NCI-H1436 (cell line): ENCODE data around the gene GPR18.
"Not testable (repeated sequence)": the region's sequence is repeated elsewhere in the genome, so short reads cannot be mapped to it uniquely, and the experiment has no call there.

Experiments used
- DNase-seq: peaks from one replicate; lab custom pipeline; 2025; lab: John Stamatoyannopoulos, UW

Gene GPR18

DNA sequence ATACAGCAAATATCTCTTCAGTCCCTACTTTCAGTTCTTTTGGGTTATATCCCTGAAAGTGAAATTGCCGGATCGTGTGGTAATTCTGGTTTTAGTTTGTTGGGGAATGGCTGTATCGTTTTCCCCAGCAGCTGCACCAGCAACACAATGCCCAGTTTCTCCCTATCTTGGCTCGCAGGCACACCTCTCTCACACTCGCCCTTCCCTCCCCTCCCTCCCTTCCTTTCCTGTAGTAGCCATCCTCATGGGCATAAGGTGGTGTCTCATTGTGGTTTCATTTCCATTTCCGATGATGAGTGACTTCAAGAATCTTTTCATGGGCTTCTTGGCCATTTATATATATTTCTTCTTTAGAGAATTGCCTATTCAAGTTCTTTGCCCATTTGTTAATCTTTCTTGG, 8.6 kb upstream of the GPR18 start:
- DNase-seq = no peak

GRCh38 chr13:99265821-99266426, 7.7 kb upstream of the GPR18 start:
- DNase-seq = peak; percentile 30

- no peak for DNase-seq
Observed at GRCh38 chr13:99265162-99265800, 7.1 kb upstream of the GPR18 start.

DNA sequence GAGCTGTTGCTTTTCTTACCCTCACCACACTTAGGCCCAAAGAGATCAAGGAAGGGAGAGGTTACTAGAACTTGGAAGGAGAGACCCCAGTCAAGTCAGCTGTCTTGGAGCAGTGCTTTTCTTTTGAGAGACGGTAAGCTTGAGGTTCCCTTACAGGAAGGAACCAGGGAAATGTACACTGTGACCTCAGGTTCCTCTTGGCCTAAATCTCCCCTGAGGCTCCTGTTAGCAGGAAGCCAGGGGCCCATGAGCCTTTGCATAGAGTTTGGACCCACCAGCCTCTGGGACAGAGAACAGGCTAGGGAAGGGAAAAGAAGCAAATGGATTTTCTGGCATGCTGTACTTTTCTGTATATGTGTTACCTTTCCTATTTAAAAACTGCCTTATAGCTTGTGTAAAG, 5.9 kb upstream of the GPR18 start:
- no peak for DNase-seq

DNA sequence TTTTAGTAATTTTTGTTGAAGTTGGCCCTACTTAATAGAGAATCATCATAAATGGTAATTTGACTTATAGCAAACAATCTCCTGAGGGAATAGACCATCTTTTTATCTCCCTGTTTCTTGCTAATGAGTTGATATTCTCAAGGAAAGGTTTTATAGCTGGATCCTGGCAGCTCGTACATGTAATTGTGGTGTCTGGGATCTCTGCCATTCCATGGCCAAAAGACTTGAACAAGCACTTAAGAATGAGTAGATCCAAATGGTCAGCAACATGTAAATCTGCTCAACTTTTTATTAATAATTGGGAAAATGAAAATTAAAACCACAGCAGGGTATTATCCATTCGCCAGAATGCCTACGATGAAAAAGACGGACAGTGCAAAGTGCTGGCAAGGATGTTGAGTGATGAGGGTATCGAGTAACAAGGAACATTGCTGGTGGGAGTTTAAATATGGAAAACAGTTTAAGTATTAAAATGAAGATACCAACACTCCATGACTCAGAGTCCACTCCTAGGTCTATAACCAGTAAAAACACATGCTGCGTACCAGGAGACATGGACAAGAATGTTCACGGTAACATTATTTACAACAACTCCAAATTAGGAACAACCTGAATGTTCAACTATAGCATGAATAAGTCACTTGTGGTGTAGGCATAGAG, 5.1 kb upstream of the GPR18 start:
- DNase-seq = no peak

DNA sequence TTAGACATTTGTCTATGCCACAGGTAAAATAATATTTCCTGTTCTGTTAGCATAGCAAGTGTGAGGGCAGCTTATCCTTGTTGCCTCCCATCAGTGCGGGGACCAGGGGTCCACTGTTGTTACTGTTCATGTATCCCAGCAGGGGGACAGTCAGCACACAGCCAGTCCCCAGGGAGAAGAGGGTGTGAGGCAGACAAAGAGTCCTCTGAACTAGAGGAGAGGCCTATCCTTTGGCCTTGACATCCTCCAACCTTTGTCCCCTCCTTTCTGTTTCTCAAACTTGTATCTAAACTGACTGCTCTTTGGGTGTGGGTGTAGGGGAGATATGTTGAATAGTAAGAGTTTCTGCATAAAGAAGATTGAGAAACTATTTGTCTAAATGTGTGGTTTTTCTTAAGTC, 2.9 kb upstream of the GPR18 start:
- DNase-seq = no peak

GRCh38 chr13:99260216-99260615, 2.0 kb upstream of the GPR18 start:
- DNase-seq = no peak

GRCh38 chr13:99258946-99259345, 767 bp upstream of the GPR18 start:
- DNase-seq = no peak

DNA sequence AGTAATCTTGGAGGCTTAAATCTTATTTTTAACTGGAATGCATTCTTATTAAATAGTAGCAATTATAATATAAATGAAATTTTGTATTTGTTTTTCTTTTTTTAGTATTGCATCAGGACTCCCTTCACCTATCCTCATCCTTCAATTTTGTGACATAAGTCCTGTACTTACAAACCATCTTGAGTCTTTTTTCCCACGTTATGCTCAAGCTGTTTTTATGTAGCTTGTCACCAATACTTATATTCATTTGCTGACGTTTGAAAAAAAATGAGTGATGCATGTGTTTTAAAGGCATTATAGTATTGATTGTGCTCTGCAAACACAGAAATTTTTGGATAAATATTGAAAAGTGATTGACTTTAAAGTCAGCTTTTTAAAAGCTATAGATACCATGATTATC, 888 bp downstream of the GPR18 start:
- no peak for DNase-seq

DNA sequence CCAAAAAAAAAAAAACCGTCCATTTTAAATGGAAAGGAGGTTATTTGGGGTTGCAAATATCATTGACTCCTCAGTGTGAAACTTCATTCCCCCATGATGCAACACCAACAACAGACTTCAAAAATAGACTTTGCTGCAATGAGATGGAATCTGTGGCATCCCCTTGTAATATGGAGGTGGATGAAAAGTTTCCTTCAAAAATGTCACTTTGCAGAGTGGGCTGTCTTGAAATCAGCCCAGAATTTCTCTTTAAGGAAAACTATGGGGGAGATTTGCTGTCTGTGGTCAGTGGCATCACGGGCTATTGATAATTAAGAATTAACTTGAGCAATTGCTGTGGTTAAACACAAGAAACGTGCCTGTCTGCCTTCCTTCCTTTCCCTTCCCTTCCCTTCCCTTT, 1.5 kb downstream of the GPR18 start:
- no peak for DNase-seq

- no peak for DNase-seq
Observed at GRCh38 chr13:99256283-99256682, 1.9 kb downstream of the GPR18 start.

DNA sequence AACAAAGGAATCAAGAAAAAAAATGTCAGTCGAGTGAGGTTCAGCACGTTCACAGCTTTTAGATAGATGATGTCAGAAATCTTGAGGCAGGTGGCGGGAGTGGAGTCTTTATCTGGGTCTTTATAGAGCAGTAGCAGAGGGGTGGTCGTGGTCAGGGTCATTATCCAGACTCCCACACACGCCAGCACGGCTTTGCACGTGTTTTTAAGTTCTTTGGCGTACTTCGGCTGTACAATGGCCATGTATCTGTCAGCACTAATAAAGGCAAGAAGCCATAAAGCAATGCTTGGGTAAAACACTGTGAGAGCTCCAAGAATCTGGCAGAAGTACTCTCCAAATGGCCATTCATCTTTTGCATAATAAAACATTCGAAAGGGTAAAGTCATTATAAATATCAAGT, 2.9 kb downstream of the GPR18 start:
- no peak for DNase-seq

GRCh38 chr13:99254830-99255229, 3.3 kb downstream of the GPR18 start:
- DNase-seq = no peak

GRCh38 chr13:99251921-99252320, 6.3 kb downstream of the GPR18 start:
- DNase-seq = no peak

GRCh38 chr13:99250982-99251825, 7.0 kb downstream of the GPR18 start:
- no peak for DNase-seq

GRCh38 chr13:99249606-99250005, 8.6 kb downstream of the GPR18 start:
- DNase-seq = not testable (repeated sequence)

GRCh38 chr13:99249178-99249577, 9.0 kb downstream of the GPR18 start:
- DNase-seq = not testable (repeated sequence)

DNA sequence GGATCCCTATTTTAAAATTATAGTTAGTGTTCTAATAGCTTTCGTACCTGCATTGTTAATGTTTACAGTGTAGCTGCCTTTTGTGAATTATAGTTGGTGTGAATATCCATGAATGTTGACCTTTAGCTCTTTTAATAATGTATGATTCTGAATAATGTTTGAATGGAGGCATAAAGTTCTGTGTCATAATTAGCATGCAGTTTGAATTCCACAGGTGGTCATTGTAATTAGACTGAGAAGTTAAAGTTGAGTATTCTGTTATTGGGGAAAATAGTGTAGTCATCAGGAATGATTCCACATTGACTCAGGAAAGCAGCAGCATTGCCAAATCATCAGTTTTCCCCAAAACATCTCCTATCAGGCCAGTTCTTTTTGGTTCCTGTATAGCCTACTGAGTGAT, 12.1 kb downstream of the GPR18 start:
- no peak for DNase-seq

GRCh38 chr13:99237981-99238662, 20.1 kb downstream of the GPR18 start:
- DNase-seq = no peak

- no peak for DNase-seq
Observed at GRCh38 chr13:99231721-99232120, 26.5 kb downstream of the GPR18 start.

DNA sequence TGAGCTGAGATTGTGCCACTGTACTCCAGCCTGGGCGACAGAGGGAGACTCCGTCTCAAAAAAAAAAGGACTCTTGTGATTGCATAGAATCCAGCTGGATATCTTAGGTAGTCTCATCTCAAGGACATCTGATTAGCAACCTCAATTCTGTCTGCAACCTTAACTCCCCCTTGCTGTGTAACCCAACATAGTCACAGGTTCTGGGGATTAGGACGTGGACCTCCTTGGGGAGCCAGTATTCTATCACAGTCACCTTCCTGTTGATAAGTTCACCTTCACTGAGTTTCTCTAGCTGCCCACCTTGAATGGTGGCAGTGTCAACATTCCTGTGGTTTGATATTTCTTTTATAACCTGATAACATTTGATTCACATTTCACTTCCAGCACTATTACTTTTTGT, 27.2 kb downstream of the GPR18 start:
- DNase-seq = no peak

DNA sequence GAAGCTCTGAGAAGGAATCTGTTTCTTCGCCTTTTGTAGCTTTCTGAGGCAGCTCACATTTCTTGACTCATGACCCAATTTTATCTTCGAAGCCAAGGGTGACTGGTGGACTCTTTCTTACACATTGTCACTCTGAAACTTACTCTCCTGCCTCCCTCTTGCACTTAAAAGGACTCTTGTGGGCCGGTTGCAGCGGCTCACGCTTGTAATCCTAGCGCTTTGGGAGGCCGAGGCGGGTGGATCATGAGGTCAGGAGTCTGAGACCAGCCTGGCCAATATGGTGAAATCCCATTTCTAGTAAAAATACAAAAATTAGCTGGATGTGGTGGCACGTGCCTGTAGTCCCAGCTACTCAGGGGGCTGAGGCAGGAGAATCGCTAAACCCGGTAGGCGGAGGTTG, 27.6 kb downstream of the GPR18 start:
- DNase-seq = not testable (repeated sequence)
